Left renal pelvis (tissue), 4 donors: ENCODE results near the gene RPUSD2. TPM values are rescaled to one million over a fixed set of nuclear protein-coding genes. Genes with fewer than 3 reads are reported as not detected.
"Not testable (repeated sequence)": the region's sequence is repeated elsewhere in the genome, so short reads cannot be mapped to it uniquely, and the experiment has no call there.

Experiments used
- DNase-seq, 4 donors: peaks; one replicate each; pipeline ENCODE4 v3.0.0-alpha.2; 2013; ENCODE audit warnings: low read depth in 4 of 4, low spot score in 3 of 4
- polyA plus RNA-seq, 4 donors: library from polyadenylated mRNA; unstranded; fragments of 120-200 nt; gene quantifications; one replicate each; pipeline ENCODE4 v1.2.1, GENCODE V29; 2013; ENCODE audit not compliant: insufficient read length in 4 of 4

The RPUSD2 gene
- polyA plus RNA-seq, 4 donors = 8.5 to 12.7 (median 9.8) TPM

DNA sequence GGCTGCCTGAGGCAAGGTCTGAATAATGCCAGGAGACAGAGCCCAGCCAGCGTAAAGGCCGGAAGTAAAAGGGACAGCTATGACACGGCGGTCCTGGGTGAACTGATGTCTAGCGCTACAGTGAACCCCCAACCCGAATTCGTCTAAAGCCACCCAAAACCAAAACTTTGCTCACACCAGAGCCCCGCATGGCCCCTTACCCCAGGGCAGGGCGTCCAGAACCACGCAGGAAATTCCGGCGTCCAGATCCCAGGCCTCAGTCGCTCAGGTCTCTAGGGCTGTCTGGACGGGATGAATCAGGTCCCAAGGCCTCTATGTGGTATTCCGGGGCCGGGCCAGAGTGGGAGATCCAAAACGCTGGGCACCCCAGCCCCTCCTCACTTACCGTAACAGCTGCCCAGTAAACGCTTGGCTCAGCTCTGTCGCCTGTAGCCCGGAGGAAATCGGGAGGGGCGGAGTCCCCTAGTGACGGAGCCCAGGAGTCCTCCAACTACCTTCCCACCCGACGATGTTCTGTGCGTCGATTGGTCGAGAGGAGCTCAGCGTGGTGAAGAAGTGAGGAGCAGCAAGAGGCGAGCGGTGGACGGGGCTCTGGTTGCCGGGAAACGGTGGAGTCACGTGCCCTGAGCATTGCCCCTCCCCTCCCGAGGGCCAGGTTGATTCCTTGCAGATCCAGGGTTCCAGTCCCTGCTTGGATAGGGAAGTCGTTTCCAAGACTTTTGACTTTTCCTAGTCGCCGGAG, 4.3 kb upstream of the RPUSD2 start, which contains the start of gene CCDC32:
Gene CCDC32 (minus strand): TSS at position 452 of the 742 bp plus-strand sequence. CDS start 2,027 bp downstream, outside the sequence.
- DNase-seq = peak; percentile 92 to 98 (median 94)

- no peak for DNase-seq
Measured at GRCh38 chr15:40565333-40566238, 3.5 kb upstream of the RPUSD2 start.

- DNase-seq = no peak
Measured at GRCh38 chr15:40567111-40567510, 2.0 kb upstream of the RPUSD2 start.

DNA sequence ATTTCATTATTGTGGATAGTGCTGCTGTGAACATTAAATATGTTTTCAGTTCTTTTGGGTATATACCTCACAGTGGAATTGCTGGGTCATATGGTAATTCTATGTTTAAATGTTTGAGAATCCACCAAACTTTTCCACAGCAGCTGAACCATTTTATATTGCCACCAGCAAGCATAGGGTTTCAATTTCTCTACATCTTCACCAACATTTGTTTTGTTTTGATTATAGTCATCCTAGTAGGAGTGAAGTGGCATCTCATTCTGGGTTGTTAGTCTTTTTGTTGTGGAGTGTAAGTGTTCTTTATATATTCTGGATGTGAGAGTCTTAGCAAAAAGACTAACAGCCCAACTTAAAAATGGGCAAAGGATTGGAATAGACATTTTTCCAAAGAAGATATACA, 6.0 kb downstream of the RPUSD2 start:
- DNase-seq = no peak

- DNase-seq = not testable (repeated sequence)
Measured at GRCh38 chr15:40576914-40577313, 7.8 kb downstream of the RPUSD2 start.

DNA sequence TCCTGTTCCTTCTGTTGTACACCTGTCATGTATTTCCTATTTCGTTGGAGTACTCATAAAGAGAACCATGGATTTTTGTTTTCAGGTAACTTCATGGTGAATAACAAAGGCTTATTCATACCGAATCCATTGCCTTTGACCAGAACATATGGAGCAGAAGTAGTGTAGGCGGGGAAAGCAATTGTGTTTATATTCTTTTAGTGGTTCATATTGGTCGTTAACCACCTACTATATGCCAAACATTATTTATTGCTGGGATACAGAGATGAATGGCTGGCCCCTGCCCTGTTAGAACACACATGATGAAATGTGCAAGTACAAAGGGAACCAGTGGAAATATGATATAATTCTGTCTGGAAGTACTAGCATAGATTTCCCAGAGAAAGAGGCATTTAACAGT, 9.8 kb downstream of the RPUSD2 start:
- DNase-seq = no peak

- not testable (repeated sequence) for DNase-seq
Measured at GRCh38 chr15:40581796-40582195, 12.7 kb downstream of the RPUSD2 start.

DNA sequence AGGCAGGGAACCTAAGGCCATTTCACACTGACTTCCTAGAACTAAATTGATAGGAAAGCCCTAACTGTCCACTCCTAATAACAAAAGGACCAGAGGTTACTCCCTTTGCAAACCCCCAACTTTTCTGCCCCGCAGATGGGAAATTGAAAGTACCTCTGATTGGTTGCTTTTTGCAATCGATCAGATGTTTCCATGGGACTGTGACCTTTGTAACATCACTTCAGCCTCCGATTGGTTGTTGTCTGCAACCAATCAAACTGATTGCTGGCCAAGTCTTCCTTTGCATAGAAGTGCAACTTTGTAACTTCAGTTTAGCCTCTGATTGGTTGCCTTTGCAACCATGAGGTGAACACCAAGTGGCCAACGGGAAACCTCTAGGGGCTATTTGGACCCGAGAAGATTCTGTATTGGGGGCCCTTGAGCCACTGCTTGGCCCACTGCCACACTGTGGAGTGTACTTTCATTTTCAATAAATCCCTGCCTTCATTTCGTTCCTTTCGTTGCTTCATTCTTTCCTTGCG, 13.7 kb downstream of the RPUSD2 start:
- no peak for DNase-seq

DNA sequence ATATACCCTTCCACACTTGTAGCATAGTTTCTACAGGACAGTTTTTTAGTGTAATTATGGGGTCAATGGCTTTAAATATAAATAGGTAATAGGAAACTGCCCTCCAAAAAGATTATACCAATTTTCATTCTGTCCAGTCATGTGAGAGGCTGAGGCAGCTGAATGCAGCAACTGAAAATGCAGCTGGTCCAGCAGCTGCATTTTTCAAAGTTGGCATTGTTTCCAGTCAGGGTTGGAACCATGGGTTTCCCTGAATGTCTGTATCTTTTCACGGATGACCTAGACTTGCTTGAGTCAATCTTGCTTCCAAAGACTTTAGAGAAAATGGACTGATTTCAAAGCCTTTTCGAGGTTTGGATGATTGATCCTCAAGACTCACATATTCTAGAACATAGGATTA, 15.1 kb downstream of the RPUSD2 start:
- no peak for DNase-seq

GRCh38 chr15:40590667-40591050, 21.6 kb downstream of the RPUSD2 start:
- no peak for DNase-seq

DNA sequence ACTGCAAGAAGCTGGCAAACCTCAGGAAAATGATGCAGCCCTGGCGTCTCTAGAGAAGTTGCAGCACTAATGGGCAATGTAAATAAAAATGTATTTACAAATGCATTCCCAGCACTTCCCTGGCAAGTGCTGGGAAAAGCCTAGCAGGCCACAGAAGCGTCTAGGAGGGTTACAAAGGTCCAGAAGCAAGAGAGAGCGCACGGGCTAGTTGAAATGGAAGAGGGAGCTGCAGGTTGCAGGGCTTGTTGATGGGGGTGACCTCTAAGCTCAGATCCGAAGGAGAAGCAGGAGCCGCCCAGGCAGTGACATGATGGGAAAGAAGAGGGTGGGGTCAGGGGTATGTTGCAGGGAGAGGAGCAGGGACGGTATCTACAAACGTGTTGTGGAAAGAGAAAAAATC, 22.3 kb downstream of the RPUSD2 start:
- DNase-seq = no peak

GRCh38 chr15:40593165-40593564, 24.1 kb downstream of the RPUSD2 start:
- DNase-seq = no peak

DNA sequence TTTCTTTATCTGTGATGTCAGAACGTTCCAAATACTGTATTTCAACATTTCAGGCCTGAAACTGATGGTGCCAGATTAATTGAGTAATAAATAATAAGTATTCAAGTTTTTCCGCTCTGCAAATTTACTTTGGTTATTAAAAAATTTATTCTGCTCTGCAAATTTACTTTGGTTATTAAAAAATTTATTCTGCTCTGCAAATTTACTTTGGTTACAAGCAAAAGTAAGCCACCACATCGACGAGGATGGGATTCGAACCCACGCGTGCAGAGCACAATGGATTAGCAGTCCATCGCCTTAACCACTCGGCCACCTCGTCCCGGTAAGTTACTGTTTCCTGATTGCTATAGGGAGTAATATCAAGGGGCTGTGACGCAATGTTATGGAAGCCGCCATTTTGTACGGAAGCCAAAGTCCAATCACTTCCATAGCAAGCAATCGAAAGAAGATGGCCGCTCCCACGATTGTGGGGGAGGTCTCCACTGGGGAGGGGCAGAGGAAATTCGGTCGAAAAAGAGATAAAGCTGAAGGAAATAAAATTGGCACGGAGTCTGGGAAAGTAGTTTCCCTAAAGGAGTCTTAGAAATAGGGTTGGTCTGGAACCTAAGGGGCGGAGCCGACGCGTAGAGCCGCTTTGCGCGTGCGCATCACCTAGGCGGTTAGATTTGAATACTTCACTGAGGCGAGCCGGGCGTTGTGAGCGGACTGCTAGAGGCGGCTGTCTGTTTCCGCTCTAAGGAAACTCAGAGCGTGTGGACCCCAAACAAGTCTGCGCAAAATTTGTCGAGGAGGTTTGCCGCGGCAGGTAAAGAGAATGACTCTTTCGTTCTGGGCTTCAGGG, 24.7 kb downstream of the RPUSD2 start, which contains the start of gene KNL1:
Gene KNL1 (plus strand): TSS at position 662 of the 841 bp plus-strand sequence. CDS start 8,683 bp downstream, outside the sequence.
- DNase-seq = peak; percentile 97 to 98 (median 98)

DNA sequence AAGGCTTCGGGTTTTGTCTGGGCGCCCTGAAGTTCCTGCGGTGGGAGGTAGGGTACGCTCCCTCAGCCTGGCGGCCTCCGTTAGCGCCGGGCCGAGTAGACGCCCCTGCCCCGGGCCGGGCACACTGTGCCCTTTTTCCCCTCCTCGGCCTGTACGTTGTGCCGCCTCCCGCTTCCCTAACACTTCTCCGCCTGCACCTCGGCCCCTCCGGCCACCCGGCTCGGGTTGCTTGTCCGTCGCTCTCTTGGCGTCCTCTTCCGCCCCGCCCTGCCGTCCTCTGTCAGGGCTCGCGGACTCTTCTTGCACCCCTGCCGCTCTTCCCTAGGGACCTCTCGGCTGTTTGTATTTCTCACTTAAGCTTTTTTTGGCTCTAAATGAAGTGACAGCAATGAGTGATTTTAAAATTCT, 25.3 kb downstream of the RPUSD2 start:
- no peak for DNase-seq

GRCh38 chr15:40595219-40595618, 26.1 kb downstream of the RPUSD2 start:
- DNase-seq = no peak

GRCh38 chr15:40595773-40596172, 26.7 kb downstream of the RPUSD2 start:
- no peak for DNase-seq

DNA sequence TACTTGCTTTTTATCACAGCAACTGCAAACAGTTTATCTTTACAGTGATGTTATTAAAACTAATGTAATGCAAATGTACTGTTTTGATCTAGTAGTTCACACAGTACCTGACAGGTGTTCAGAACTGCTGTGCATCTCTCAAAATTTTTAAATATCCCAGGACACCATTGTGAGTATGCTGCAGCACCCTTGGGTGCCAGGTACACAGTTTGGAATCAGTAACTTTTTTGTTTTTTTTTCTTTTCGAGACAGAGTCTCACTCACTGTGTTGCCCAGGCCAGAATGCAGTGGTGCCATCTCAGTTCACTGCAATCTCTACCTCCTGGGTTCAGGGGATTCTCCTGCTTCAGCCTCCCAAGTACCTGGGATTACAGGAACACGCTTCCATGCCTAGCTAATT, 27.9 kb downstream of the RPUSD2 start:
- no peak for DNase-seq

- DNase-seq = no peak
Measured at GRCh38 chr15:40598126-40598525, 29.0 kb downstream of the RPUSD2 start.

GRCh38 chr15:40598672-40599071, 29.6 kb downstream of the RPUSD2 start:
- no peak for DNase-seq

DNA sequence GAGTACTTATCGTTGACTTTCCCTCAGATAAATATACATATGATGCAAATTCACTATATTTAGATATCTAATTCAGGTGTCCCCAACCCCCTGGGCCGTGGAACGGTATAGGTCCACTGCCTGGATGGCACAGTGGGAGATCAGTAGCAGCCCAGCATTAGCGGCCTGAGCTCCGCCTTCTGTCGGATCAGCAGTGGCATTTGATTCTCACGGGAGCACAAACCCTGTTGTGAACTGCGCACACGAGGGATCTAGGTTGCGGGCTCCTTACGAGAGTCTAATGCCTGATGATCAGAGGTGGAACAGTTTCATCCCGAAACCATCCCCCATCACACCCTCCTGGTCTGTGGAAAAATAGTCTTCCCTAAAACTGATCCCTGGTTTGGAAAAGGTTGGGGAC, 31.9 kb downstream of the RPUSD2 start:
- no peak for DNase-seq
